Endothelial cell of umbilical vein (primary cell): ENCODE measurements around the gene AP2A2. TPM values are rescaled to one million over a fixed set of nuclear protein-coding genes. Genes with fewer than 3 reads are reported as not detected.

Experiments used
- BruUV-seq: library from RNA; stranded (reverse); fragments of 400-500 nt; replicated peaks from 2 replicates; lab custom pipeline; 2021; lab: Mats Ljungman, UMichigan
- CTCF ChIA-PET: fragments of 300-600, 350-600 bp; sonication (Branson Sonifier 250); formaldehyde crosslinking; loops from one replicate; lab custom pipeline; 2021; ENCODE audit warnings: antibody characterized with exemption, inconsistent platforms; lab: Charles Lee
- POLR2A ChIA-PET: fragments of 300-600, 350-600 bp; sonication (Branson Sonifier 250); formaldehyde crosslinking; loops from one replicate; lab custom pipeline; 2021; ENCODE audit warnings: antibody characterized with exemption, inconsistent platforms; lab: Charles Lee
- DNase-seq: peaks from one replicate; pipeline ENCODE4 v3.0.0-alpha.2; 2011; ENCODE audit warnings: low read depth, low spot score
- FAIRE-seq: peaks from 2 replicates; lab custom pipeline; 2011; peaks lifted over from hg19 to GRCh38; lab: Jason Lieb, UNC
- H2AFZ ChIP-seq: 2 replicates; pipeline ENCODE4 v1.6.0; 2012; ENCODE audit warnings: low read depth, low read length, control low read depth, inconsistent platforms
- H3K27ac ChIP-seq: 2 replicates; pipeline ENCODE4 v1.5.1; 2011; ENCODE audit warnings: low read depth, mild to moderate bottlenecking, control low read depth, low read length, moderate library complexity; ENCODE audit not compliant: insufficient read depth
- H3K27me3 ChIP-seq, 2 experiments: 2 replicates each; pipeline versions ENCODE4 v1.6.0 to v1.6.1; 2011; ENCODE audit warnings: low read length in 2 of 2, mixed read lengths in 1 of 2; ENCODE audit not compliant: control insufficient read depth in 2 of 2, insufficient read depth in 2 of 2
- H3K36me3 ChIP-seq, 2 experiments: 2 replicates in 1 of 2; 3 replicates in 1 of 2; pipeline ENCODE4 v1.5.1; 2011; ENCODE audit warnings: low read length in 2 of 2, mild to moderate bottlenecking in 1 of 2, moderate library complexity in 1 of 2; ENCODE audit not compliant: control insufficient read depth in 2 of 2, insufficient read depth in 2 of 2; ENCODE audit errors: extremely low read depth in 1 of 2
- H3K4me1 ChIP-seq: 3 replicates; pipeline ENCODE4 v1.5.1; 2011; ENCODE audit warnings: mild to moderate bottlenecking, low read length; ENCODE audit not compliant: control insufficient read depth, insufficient read depth; ENCODE audit errors: extremely low read depth
- H3K4me2 ChIP-seq: 2 replicates; pipeline ENCODE4 v1.6.1; 2011; ENCODE audit warnings: low read length, control low read depth, mixed read lengths; ENCODE audit not compliant: insufficient read depth
- H3K4me3 ChIP-seq, 3 experiments: fragments of 200-600 bp in 1 of 3; sonication (generic), shearing (Covaris generic) in 1 of 3; replicated peaks in 1 of 3; 2 replicates each; pipeline ENCODE4 v1.5.1; 2011 to 2016; ENCODE audit warnings: control low read depth in 3 of 3, low read length in 3 of 3, mild to moderate bottlenecking in 2 of 3, inconsistent platforms in 1 of 3, low read depth in 1 of 3, moderate library complexity in 1 of 3; ENCODE audit not compliant: insufficient read depth in 1 of 3
- H3K79me2 ChIP-seq: 2 replicates; pipeline ENCODE4 v1.6.0; 2012; ENCODE audit warnings: low read length, inconsistent platforms; ENCODE audit not compliant: control insufficient read depth, insufficient read depth
- H3K9ac ChIP-seq: replicated peaks from 2 replicates; pipeline ENCODE3; 2011; ENCODE audit warnings: low read length, control low read depth; ENCODE audit not compliant: insufficient read depth; ENCODE audit errors: extremely low read depth
- H3K9me1 ChIP-seq: replicated peaks from 3 replicates; pipeline ENCODE4 v1.6.0; 2011; ENCODE audit warnings: mild to moderate bottlenecking, low read length; ENCODE audit not compliant: control insufficient read depth, insufficient read depth; ENCODE audit errors: extremely low read depth
- H3K9me3 ChIP-seq: replicated peaks from 2 replicates; pipeline ENCODE4 v1.5.1; 2012; ENCODE audit warnings: low read length, inconsistent platforms; ENCODE audit not compliant: control insufficient read depth, insufficient read depth
- H4K20me1 ChIP-seq: replicated peaks from 2 replicates; pipeline ENCODE3; 2011; ENCODE audit warnings: mild to moderate bottlenecking, low read length; ENCODE audit not compliant: control insufficient read depth, insufficient read depth; ENCODE audit errors: extremely low read depth
- EZH2 ChIP-seq: IDR thresholded peaks from 2 replicates; pipeline ENCODE4 v1.6.1; 2012; ENCODE audit warnings: borderline replicate concordance, low read depth, mild to moderate bottlenecking, moderate library complexity, low read length, inconsistent platforms; ENCODE audit not compliant: severe bottlenecking
- FOS ChIP-seq: IDR thresholded peaks from 2 replicates; pipeline ENCODE4 v1.6.1; 2011; ENCODE audit warnings: mild to moderate bottlenecking, low read length, moderate library complexity, borderline replicate concordance; ENCODE audit not compliant: insufficient read depth
- GATA2 ChIP-seq: IDR thresholded peaks from 2 replicates; pipeline ENCODE4 v1.7.0; 2011; ENCODE audit warnings: low read depth, mild to moderate bottlenecking, moderate library complexity, mixed read lengths, low read length; ENCODE audit not compliant: insufficient read length, insufficient read depth
- JUN ChIP-seq: IDR thresholded peaks from 2 replicates; pipeline ENCODE4 v1.6.1; 2011; ENCODE audit warnings: borderline replicate concordance, low read depth; ENCODE audit not compliant: insufficient read length, insufficient read depth
- MAX ChIP-seq: IDR thresholded peaks from 2 replicates; pipeline ENCODE4 v1.6.1; 2011; ENCODE audit not compliant: insufficient read depth, insufficient read length
- MYC ChIP-seq: IDR thresholded peaks from one replicate; pipeline ENCODE4 v1.6.1; 2011; ENCODE audit warnings: mild to moderate bottlenecking, low read depth, low read length
- POLR2A ChIP-seq: IDR thresholded peaks from 2 replicates; pipeline ENCODE4 v1.6.1; 2012; ENCODE audit warnings: low read depth, mild to moderate bottlenecking, control low read depth, low read length
- POLR2AphosphoS5 ChIP-seq: IDR thresholded peaks from 2 replicates; pipeline ENCODE4 v1.6.1; 2012; ENCODE audit warnings: low read depth, mild to moderate bottlenecking, control low read depth, low read length, moderate library complexity; ENCODE audit not compliant: insufficient read depth
- dilution Hi-C: fragments of 300-500 bp; cut with MboI; formaldehyde crosslinking; loops from one replicate; pipeline ENCODE4 v1.15.0; 2019; ENCODE audit warnings: low sequenced_read_pairs; ENCODE audit not compliant: extremely low pct_ligation_motif_present
- intact Hi-C: fragments of 100-400 bp; cut with micrococcal nuclease; formaldehyde crosslinking; loops from one replicate; pipeline ENCODE4 v1.10.0; 2022
- polyA plus RNA-seq, 4 experiments: library from polyadenylated mRNA; depleted of rRNA in 3 of 4; stranded (reverse) in 3 of 4; unstranded in 1 of 4; fragments of >200 nt; gene quantifications; 2 replicates each; pipeline versions ENCODE4 v1.2.1 to v1.2.3, GENCODE V29; 2011 to 2012; ENCODE audit warnings: missing spikeins in 1 of 4
- total RNA-seq: library from RNA; stranded (reverse); gene quantifications from 2 replicates; pipeline ENCODE4 v1.2.3, GENCODE V29; 2021

Gene AP2A2
- total and polyA plus RNA-seq, 2 donors (not counting 3 experiments of a cell fraction or from before 2014, with no cell fraction given) = 89.5 to 92.6 TPM

GRCh38 chr11:880447-880846, 45.2 kb upstream of the AP2A2 start:
- no peak for DNase-seq
- Histone ChIP-seq H2AFZ (no peak overlapping the region), H3K9ac (no peak overlapping the region), H3K4me2 (no peak overlapping the region), H3K36me3 (peaks cover 0 to 3% of the 10 kb centered on the region in 2 experiments), H4K20me1 (no peaks in the 10 kb centered on the region), H3K4me3 (no peak overlapping the region), H3K27ac (no peak overlapping the region), H3K27me3 (no peaks in the 10 kb centered on the region), H3K79me2 (no peaks in the 10 kb centered on the region), H3K4me1 (no peaks in the 10 kb centered on the region), H3K9me1 (no peaks in the 10 kb centered on the region), H3K9me3 (no peaks in the 10 kb centered on the region)
- ChIA-PET POLR2A (no interaction called here), CTCF (no interaction called here)
- BruUV-seq = no TSS peak
- FAIRE-seq = no peak
- dilution Hi-C loops = no loop called here
- intact Hi-C loops = no loop called here
- no peak for TF ChIP-seq MYC

DNA sequence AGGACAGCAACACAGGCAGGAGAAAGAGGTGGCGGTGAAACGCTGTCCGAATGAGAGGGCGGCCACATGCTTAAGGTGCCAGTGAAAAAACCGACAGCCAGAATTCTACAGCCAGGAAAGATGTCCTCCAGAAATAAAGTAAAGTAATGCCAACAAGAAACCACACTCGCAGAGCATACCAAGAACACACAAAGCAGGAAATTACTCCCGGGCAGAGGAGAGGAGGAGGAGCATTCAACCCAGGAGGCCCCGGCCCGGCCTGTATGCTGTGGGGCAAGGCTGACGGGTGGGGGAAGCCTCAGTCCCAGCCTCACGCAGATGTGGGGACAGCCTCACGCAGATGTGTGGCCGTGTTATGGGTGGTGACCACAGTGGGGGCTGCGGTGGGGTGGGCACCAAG, 43.1 kb upstream of the AP2A2 start:
- Histone ChIP-seq H3K4me3 (no peak overlapping the region), H4K20me1 (no peaks in the 10 kb centered on the region), H3K4me1 (no peaks in the 10 kb centered on the region), H3K36me3 (peaks cover 3 to 4% of the 10 kb centered on the region in 2 experiments), H3K9ac (no peak overlapping the region), H2AFZ (no peak overlapping the region), H3K79me2 (no peaks in the 10 kb centered on the region), H3K27me3 (no peaks in the 10 kb centered on the region), H3K9me3 (no peaks in the 10 kb centered on the region), H3K4me2 (no peak overlapping the region), H3K9me1 (no peaks in the 10 kb centered on the region), H3K27ac (no peak overlapping the region)
- FAIRE-seq (no peak), DNase-seq (no peak)
- BruUV-seq = no TSS peak
- dilution Hi-C loops (no loop called here), intact Hi-C loops (no loop called here)
- TF ChIP-seq POLR2AphosphoS5 (no peak), POLR2A (no peak), GATA2 (no peak), EZH2 (no peak), FOS (no peak), JUN (no peak), MYC (no peak), MAX (no peak)
- ChIA-PET CTCF (no interaction called here), POLR2A (no interaction called here)
